ENCODE measurements around the gene HS6ST2.

GRCh38 chrX:132908891-132909290 lies 49.5 kb downstream of the HS6ST2 start:
- TF ChIP-seq CTCF (IDR thresholded peaks at IDR 0.05), result no peak
- TF ChIP-seq POLR2A (IDR thresholded peaks at IDR 0.05), result no peak

Data from testis (tissue), 2 donors.